Stimulated activated CD8-positive, alpha-beta memory T cell treated with anti-CD3 and anti-CD28 coated beads, Interleukin-4, amount 100 ng/mL, for 1 hour (primary cell): Measurements from ENCODE around the gene OR5I1.
"Not testable (repeated sequence)": the region's sequence is repeated elsewhere in the genome, so short reads cannot be mapped to it uniquely, and the experiment has no call there.

Experiments
- DNase-seq, 2 donors: peaks; one replicate each; pipeline ENCODE4 v3.0.0-alpha.2; 2020; ENCODE audit warnings: low read depth in 2 of 2, low spot score in 1 of 2

The OR5I1 gene

DNA sequence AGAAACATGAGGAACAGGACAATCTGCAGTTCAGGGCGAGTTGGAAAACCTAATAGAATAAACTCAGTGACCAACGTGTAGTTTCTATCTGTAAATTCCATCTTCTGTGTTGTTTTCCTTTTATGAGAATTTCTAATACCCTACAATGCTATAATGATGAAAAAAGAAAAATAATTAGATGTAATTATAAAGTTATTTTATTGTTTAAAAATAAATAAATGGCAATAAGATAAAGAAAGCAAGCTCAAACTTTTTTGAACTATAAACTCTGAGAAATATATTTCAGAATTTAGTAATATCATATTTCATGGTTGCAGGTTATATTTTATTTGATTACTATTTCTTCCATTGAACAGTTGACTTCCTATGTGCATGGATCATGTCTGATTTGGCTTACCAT, at the start of gene OR5I1:
TSS of gene OR5I1 (minus strand) at position 101 of the 400 bp plus-strand sequence. CDS start at position 101, 0 bp downstream.
- DNase-seq = no peak

DNA sequence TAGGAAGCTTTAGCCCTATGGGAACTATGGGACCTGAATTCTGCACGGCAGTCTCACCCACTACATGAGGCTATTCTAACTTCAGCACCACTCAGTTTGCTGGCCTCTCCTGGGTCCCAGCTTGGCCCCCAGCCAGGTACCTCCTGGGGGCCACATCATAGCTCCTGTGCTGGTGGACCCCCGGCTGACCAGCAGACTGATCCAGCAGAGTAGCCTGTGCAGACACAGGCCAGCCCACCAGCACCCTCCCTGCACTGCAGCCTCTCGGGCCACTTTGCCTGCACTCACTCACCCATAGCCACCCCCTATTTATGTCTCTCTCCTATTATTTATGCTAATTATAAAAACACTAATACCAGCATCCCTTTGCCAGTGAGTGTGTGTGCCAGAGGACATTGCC, 34.7 kb upstream of the OR5I1 start:
- no peak for DNase-seq

DNA sequence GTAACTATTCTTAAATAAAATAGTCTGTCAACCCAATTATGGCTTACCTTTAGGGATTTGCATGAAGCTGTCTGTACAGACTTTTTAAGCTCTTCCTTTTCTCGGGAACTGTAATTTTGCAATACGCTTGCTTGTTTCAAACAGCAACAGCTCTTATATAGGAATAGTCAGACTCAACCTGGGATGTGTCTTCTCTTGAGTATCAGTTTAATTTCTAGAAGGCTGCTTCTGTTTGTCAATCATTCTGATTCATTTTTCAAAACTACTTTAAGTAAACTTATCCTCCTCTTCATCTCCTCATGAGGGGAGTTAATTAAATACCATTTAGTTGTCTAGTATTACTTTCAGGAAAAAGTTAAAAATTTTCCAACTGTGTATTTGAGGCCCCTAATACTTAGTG, 33.6 kb upstream of the OR5I1 start, which contains the start of gene OR10AG1:
TSS of gene OR10AG1 (minus strand) at position 101 of the 400 bp plus-strand sequence. CDS start at position 63, 38 bp downstream.
- DNase-seq = no peak

GRCh38 chr11:55967914-55968313, 31.7 kb upstream of the OR5I1 start:
- DNase-seq = no peak

DNA sequence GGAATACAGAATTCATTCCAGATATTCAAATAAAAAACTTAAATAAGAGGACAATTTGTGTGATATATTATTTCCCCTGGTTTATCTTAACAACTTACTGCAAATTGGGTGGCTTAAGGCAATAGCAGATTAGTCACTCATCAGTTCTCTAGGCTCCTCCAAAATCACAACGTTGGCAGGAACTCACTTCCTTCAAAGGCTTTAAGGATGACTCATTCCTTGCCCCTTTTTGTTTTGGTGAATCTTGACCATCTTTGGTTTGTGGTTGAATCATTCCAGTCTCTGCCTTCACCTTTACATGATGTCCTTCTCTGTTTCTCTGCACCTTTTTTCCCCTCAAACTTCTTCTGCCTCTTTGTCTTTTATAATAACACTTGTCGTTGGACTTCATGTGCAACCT, 30.2 kb upstream of the OR5I1 start:
- DNase-seq = no peak

- DNase-seq = no peak
Observed at GRCh38 chr11:55956521-55956920, 20.3 kb upstream of the OR5I1 start.

DNA sequence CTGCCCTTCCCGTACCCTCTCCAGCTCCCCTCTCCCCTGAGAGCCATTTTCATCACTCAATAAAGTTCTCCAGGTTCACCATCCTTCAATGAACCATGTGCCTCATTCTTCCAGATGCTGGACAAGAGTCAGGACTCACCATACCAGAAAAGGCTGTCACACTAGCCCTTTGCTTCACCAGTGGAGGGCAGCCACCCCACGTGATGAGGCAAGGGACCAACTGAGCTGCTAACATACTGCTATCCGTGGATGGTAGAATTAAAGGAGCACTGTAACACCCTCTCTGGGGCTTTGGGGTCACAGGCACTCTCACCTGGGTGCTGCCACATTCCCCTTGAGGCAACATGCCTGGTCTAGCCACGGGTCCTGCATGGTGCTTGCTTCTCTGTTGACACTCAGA, 13.1 kb upstream of the OR5I1 start:
- DNase-seq = no peak

DNA sequence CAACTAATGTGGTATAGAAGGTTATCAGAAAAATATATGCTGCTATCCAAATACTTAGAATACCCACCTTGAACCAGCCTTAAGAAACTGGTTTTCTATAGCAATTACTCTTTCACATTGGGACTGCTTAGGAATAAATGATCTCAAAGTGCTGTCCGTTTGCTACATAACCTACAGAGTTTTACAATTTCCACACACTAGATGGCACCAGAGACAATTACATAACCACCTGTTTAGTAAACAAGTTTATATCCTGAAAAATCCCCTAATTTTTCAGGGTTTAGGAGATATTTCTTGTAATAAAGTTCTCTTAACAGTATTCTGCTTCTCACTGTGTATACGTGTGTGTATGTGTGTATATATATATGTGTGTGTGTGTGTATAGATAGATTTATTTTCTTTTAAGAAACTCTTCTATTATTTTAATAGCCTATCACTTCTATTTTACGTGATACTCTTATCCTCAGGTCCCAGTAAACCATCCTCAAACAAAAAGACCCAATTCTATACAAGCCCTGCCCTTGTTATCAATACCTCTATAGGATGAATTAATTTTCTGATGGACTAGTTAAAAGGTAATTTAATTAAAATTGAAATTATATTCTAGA, 6.7 kb upstream of the OR5I1 start:
- DNase-seq = no peak

- no peak for DNase-seq
Observed at GRCh38 chr11:55920537-55920936, 15.7 kb downstream of the OR5I1 start.

DNA sequence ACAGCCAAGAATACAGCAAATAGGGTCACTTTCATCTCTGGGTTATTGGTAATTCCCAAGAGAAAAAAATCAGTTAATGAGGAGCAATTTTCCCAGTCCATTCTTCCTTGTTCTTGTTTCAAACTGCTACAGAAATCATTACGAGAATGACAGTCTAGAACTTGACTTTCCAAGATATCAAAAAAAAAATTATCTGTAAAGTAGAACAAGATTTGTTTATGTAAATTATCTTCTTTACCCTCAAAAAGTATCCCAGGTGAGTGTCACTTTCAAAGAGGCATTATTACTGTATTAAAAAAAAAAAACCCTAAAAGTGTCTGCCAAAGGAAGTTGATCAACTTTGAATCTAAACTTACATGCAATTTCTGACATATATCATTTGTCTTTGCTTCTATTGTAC, 21.7 kb downstream of the OR5I1 start, which contains the start of gene OR5W2:
TSS of gene OR5W2 (minus strand) at position 101 of the 400 bp plus-strand sequence. CDS start at position 101, 0 bp downstream.
- DNase-seq = no peak

- no peak for DNase-seq
Observed at GRCh38 chr11:55902308-55902707, 33.9 kb downstream of the OR5I1 start.

DNA sequence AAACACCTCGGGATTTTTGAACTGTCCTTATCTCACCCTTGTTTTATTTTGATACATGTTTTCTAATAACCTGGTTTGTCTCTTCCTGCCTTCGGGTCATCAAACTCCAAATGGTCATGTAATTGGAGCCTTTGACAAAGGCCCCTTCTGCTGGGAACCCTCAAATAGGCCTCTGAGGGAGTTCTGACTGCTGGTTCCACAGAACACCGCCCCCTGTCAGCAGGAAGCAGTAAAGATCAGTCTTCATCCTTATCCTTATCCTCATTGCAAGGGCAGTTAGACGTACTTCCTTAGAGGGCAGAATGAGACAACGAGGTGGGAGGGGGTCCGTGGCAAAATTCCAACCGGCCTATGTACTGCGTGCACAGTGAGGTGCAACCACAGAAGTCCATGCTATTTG, 41.0 kb downstream of the OR5I1 start:
- DNase-seq = no peak

DNA sequence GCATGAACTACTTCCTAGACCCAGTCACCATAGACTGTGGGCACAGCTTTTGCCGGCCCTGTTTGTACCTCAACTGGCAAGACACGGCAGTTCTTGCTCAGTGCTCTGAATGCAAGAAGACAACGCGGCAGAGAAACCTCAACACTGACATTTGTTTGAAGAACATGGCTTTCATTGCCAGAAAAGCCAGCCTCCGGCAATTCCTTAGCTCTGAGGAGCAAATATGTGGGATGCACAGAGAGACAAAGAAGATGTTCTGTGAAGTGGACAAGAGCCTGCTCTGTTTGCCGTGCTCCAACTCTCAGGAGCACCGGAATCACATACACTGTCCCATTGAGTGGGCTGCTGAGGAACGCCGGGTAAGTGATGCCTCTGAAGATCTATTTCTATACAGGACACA, 50.7 kb downstream of the OR5I1 start:
- DNase-seq = not testable (repeated sequence)
